HG03103 (cell line): ENCODE data around the gene CLNK.
A peak's percentile ranks its signal among the peaks of the same experiment; 100 is the strongest.
"Not testable (repeated sequence)": the region's sequence is repeated elsewhere in the genome, so short reads cannot be mapped to it uniquely, and the experiment has no call there.

Experiments
- ATAC-seq: cut with Tn5 transposase; IDR thresholded peaks from one replicate; pipeline ENCODE4 v1.9.1; 2021; ENCODE audit warnings: low read depth; ENCODE audit not compliant: unreplicated experiment

CLNK gene

DNA sequence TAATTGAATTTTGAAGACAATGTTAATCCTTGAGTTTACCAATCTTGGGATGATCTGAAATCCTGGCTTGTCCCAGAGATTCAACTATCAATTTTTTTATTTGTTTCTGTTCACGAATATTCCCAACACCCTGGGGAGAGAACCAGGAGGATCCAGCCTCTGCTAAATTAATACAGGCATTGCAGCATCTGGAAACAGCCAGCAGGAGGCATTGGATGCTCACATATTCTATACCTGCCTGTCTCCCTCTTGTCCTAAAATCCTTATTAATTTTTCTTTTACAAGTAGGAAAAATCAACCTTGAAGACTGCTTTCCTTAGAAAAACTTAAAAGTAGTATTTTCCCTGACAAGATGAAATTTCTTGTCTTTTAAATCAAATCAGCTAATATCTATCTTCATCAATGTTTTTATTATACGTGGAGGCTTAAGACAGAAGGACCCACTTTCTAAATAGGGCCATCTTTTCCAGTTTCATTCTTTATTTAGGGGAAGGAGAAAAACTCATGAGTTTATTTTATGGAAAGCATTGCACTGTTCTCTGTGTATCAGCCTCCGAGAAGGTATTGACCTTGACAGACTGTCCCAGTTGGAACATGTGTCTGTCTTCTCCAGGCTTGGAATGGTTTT, 102.4 kb downstream of the CLNK start:
- ATAC-seq = no peak

DNA sequence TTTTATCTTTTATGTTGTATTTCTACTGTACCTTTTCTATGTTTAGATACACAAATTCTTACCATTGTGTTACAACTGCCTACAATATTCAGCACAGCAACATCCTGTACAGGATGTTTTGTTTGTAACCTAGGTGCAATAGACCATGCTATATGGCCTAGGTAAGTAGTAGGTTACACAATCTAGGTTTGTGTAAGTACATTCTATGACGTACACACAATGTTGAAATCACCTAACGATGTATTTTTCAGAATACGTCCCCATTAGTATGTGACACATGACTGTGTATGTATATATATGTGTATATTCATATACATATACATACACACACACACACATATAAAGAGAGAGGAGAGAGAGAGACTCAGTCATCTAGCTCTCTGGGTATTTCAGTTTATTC, 103.5 kb downstream of the CLNK start:
- ATAC-seq = no peak

DNA sequence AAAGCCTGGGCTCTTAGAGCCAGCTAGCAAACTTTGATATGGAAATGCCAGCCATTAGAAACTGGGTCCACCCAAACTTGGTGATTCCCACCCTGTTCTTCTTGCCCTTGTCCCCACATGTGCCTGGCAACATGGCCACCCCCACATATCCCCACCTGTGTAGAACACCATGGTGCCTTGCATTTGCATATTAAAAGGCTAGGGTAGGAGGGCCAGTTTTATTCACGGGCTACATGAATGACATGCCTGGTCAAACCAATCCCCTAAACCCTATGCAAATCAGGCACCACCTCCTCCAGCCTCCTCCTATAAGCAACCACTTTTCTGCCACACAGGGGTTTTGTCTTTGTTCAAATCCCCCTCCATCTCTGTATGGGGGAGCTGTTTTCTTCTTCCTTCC, 104.9 kb downstream of the CLNK start:
- no peak for ATAC-seq

DNA sequence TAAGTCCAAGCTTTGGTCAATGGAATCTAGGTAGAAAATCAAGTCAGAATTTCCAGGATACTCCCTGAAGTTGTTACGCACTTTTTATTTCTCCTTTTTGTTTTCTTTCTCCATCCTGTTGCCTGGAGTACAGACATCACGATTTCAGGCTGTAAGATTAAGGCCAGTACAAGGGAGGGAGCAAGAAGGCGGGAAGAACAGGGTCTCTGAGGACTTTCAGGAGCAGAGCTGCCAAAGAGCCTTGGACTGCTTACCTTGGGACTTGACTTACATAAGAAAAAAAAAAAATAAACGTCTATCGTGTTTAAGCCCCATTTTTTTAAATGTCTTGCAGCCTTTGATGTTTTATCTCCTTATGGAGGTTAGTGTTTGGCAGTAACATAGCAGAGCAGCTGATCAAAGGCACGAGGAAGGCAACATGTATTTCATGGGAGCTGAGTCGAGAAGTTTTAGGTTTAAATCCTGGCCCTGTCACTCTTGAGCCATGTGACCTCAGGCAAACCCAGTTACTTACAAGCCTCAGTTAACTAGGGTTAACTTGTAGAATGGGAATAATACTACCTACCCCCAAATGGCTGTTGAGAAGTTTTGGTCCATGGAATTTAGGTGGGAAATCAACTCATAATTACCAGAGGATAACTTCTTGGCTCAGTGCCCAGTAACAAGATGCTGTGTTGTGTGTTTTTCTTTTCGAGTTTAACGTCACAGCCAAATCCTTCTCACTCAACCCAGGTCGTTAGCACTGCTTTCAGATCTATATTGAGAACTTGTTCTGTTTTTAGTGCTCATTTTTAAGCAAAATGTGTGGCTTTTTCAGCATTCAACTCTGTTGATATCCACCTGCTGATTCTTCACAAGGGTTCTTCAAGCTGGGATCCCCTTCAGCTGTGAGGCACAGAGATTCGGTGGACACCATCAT, 106.8 kb downstream of the CLNK start:
- ATAC-seq = peak; percentile 48

DNA sequence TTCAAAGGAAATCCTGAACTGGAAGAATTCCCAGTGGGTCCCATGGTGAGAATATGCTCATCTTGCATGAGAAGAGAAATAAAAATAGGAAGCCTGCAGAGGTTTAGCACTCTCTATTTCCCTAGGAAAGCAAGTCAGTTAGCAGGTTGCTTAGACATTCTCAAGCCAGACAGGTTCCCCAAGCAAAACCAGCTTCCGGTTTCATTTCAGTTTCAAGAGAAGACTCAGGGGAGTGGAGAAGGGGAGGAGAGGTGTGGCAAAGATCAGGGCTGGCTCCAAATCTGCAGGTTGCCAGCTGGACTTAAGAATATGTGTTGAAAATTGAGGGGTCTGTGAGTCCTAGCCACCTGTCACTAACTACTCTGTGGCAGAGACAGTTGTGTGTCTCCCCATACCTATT, 107.5 kb downstream of the CLNK start:
- no peak for ATAC-seq

DNA sequence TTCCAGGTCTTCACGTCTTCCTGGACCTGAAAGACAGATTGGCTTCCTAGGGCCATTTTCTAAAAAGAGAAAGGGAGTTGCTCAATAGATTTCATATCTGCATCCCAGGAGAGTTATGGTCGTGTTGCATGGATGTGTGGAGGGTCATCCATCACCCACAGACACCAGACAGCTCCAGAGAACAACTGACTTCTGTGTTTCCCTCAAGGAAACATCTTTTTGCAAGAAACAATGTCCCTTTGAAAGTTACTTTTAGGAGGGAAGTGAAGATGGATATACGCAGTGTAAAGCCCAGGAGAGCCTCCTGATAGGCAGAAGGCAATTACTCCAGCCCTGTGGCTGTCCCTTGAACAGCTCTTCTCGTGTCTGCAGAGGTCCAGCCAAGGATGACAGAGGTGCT, 108.3 kb downstream of the CLNK start:
- no peak for ATAC-seq

DNA sequence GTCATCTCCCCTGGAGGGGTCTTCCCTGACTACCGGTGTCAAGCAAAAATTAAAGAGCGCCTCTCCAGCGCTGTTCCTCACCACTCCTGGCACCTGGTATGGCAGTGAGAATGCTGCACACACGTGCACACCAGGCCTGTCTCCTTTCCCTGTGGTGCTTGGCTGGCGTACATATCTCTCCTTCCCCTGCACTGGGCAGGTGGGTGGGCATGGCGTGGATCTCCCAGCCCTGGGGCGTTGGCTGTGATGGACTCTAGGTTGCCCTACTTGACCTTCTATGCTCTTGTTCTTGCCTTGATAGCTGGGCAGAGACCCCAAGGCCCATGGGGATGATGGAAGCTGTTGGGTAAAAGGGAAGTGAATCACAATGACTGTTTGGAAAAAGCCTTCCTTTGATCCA, 109.2 kb downstream of the CLNK start:
- no peak for ATAC-seq

DNA sequence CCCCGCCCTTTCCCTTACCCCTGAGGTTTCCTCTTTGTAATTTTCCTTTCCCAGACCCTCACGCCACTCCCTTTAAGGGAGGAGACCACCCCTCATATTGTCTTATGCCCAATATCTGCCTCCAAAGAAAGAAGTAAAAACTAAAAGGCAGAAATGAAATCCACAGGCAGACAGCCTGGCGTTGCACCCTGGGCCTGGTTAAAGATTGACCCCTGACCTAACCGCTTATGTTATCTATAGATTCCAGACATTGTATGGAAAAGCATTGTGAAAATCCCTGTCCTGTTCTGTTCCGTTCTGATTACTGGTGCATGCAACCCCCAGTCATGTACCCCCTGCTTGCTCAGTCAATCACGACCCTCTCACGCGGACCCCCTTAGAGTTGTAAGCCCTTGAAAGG, 110.0 kb downstream of the CLNK start:
- not testable (repeated sequence) for ATAC-seq

DNA sequence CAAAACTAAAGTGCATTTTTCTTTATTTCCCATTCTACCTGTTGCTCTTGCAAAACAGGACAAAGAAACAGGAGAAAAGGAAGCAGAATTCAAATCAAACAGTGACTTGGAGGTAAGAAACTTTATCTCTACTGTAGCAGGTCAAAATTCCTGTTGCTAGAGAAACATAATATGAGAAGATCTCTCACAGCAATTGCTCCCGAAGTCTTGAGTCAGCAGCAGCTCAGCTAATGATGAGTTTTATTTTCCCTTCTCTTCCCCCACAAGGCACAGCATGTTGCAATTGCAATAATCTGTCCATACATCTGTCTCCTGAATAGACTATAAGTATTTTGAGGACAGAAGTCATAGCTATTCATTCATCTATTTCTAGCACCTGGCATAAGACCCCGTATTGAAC, 112.7 kb downstream of the CLNK start:
- no peak for ATAC-seq

DNA sequence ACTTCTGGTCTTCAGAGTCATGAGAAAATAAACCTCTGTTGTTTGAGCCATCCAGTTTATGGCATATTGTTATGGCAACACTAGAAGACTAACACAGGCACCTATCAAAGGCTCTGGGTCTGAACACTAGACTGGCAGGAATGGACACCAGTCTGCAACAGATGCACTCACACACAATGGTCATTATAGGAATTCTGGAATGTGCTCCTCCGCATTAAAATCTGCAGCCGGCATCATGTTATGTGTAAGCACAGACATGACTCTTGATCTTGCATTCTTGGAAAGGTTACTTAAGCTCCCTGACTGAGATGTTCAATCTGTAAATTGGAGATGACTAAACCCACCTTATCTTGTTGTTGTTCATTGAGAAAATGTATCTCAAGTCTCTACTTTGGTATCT, 115.1 kb downstream of the CLNK start:
- ATAC-seq = no peak

DNA sequence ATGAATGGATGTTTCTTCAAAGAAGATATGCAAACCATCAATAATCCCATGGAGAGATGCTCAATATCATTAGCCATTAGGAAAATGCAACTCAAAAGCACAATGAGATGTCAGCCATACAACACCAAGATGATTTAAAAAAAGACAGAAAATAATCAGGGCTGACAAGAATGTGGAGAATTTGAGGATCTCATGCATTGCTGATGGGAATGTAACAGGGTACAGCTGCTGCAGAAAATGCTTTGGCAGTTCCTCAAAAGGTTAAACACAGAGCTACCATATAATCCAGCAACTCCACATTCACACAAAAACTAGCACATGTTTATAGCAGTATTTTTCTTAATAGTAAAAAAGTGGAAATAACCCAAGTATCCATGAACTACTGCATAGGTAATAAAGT, 116.8 kb downstream of the CLNK start:
- ATAC-seq = no peak

DNA sequence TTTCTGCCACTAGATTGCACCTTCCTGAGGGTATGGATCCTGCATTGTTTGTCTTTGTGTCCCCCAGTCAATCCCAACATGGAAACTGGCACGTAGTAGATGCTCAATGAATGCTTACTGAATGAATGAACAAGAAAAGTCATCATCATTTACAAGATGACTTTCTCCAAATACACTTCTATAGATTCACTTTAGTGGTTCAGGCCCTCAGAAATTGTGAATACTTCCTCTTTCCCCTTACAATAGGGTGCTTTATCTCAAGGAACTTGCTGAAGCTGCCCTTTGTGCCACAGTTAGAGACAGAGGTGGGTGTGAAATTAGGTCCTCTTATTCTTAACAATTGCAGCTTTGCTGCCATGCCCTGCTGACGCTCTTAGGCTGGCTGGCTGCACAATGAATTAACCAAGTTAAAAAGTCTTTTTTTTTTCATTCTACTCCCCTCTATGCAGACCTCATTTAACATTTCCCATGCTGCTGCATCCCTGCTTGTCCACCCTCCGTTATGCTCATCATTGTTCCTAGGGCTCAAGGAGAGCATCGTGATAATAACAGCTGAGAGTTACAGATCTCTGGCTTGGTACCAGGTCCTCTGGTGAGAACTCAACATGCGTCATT, 119.3 kb downstream of the CLNK start:
- ATAC-seq = no peak

DNA sequence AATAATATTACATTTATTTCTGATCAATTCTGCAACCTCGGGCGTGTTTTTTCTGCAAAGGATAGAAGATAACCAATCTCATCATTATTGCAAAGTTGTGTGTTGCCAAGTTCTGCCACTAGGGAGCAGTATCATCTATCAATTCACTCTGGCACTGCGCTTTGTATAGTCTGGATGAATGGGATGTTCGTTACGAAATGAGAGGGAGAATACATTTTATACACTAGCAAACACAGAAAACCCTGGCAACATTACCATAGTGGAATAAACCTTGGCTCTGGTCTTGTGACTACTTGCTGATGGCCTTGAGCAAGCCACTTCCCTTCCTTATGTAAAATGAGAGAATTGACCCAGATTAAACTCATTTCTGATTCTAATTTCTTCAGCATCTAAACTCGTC, 129.9 kb downstream of the CLNK start:
- peak; percentile 82 for ATAC-seq

DNA sequence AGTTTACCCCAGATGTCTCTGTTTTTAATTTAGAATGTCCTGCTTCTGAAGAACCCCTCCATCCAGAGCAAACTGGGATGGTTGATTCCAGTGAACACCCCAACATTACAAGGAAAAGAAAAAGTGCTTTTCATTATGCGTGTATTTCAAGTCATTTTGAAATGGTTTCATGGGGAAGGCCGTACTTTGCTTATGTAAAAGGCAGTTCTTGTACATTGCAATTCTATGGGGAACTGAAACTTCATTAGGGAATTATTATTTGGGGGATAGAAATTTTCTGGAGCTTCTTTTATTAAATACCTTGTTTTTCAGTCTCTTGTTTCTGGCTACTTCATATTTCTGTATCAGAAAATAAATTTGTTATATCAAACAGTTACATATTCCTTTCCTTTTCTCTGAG, 130.4 kb downstream of the CLNK start:
- no peak for ATAC-seq

DNA sequence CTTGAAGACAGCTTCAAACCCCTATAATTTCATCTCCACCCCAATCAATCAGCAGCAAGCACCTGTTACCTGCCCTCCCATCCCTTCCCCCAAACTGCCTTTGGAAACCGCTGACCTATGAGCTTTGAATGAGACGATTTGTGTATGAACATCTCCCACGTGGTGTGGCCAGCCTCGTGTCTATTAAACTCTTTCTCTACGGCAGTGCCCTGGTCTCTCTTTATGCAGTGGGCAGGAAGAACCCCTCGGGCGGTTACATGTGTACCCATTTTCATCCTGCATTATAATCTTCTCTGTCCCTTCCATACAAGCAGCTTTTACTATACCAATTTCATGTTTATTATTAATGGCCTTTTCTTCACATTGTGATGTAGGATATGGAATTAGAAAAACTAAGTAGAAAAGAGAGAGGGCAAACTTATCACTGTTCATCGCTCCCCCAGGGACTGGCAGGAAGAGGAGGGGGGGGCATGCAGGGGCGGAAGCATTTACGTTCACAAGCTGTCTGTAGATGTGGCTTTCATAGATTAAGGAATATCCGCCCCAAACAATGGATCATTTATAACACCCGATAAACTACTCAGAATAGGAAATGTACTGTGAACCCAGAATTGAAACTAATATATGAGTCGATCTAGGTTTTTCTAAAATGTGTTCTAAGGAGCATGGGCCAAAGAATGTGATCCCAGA, 131.8 kb downstream of the CLNK start:
- no peak for ATAC-seq

DNA sequence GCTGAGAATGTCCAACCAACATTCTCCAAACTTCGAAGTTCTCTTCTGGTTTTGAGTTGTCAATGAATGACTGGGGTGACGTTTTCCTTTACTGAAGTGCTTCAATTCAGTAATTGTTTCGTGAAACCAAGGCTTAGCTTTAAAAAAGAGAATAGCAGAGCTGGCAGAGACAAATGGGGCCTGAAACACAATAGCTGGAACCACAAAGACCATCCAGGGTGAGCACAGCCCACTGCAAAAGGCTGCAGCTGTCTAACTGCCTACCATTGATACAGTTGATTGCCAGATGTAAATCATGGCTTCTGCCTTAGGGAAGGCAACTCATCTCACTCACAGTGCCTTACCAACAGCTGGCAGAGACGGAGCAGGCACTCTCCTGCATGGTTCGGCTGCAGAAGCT, 148.7 kb downstream of the CLNK start:
- ATAC-seq = peak; percentile 41

DNA sequence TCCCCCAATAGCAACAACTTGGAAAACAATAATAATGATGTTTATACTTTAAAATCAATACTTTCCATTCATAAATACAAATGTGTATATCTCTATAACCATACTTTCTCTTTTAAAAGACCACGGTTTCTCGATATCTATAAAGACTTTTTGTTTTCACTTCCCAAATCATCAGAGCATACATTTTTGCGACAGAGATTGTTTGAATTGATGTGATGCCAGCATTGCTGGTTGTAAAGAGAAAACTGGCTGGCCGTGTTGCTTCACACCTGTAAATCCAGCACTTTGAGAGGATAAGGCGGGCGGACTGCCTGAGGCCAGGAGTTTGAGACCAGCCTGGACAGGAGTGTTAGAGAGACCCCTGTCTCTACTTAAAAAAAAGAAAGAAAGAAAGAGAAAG, 149.7 kb downstream of the CLNK start:
- peak; percentile 57 for ATAC-seq

DNA sequence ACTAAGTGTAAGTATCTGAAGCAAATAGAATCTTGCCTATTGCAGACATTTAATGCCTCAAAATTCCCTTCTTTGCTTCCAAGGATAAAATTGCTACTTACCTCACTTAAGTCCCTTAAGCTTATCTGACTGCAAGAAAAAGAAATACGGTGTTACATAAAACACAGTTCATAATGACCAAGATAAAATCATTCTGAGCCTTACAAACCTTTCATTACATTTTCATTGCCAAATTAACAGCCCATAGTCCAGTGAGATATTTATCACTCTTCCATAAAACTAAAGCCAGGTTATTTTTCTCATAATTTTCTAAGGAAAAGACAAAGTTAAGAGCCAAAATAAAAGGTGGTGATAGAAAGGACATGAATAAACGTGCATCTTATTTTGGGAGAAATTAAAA, 152.4 kb downstream of the CLNK start:
- no peak for ATAC-seq

DNA sequence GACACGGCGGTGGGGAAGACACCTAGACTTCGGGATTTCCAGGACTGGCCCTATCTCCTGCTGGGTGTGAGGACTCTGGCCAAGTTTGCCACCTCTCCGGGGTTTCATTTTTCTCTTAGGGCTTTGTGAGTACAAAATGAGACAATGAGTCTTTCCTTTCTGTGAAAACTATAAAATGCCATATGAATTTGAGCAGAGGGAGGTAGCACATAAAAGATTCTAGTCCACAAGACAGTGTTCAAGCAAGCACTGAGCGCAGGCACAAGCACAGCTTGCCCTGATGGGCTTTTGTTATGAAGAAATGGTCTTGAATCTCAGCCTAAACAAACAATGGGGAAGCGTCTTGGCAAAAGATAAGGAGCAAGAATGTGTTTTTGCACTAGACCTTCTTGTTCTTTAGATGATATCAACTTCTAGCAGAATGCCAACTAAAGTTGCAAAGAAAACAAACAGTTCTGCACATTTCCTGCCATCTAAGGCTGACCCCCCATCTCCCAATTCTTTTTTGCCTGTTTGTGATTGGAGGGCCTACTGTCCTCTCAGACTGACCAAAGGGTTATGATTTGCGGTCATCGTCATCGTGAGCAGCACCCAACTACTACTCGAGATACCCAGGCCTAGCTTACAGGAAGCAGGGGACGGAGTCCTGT, 154.3 kb downstream of the CLNK start:
- no peak for ATAC-seq

DNA sequence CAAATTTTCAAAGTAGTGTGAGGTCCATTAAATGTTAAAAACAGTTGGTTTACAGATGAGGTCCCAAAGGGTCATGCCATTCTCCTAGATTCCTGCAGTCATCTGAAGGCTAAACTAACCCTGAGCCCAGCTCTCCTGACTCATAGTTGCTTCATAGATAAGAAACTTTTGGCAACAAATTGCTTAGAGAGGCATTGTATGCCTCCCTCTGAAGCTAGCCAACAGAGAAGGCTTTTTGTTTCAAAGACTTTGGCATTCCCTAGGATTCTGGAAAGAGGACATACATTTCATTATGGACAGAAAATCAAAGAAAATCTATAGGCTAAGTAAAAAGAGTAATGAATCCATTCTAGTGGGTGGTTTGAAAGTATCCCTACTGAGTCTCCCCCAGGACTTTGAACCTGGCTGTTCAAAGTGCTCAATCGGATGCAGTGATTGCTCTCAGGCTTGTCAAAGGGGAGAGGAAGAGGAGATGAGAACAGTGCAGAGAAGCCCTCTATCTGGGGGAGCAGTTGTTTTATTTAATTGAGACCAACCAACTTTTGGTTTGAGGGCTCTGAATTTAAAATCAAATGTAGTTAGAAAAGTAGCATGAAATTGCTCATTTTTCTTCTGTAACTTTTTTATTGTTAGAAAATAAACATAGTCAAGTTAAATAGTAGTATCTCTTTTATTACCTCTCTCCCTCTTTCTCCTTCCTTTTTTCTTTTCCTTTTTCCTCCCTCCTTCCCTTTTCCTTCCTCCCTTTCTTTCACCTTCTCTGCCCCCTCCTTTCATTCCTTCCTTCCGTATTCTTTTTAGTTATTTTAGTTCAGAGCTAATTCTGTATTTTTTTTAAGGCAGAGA, 155.1 kb downstream of the CLNK start:
- ATAC-seq = no peak
